ENCODE measurements around the gene KRTAP5-1.
"Not testable (repeated sequence)": the region's sequence is repeated elsewhere in the genome, so short reads cannot be mapped to it uniquely, and the experiment has no call there.

The KRTAP5-1 gene

GRCh38 chr11:1601663-1602062 lies 16.6 kb upstream of the KRTAP5-1 start:
- DNase-seq (ENCODE audit: low read depth), result not testable (repeated sequence)

- no peak for DNase-seq (ENCODE audit: low read depth)
Observed at GRCh38 chr11:1600626-1601025, 15.5 kb upstream of the KRTAP5-1 start.

- DNase-seq (ENCODE audit: low read depth), result no peak
Observed at GRCh38 chr11:1598816-1599215, 13.7 kb upstream of the KRTAP5-1 start.

- DNase-seq (ENCODE audit: low read depth), result not testable (repeated sequence)
Observed at GRCh38 chr11:1598406-1598805, 13.3 kb upstream of the KRTAP5-1 start.

GRCh38 chr11:1597994-1598380 lies 12.9 kb upstream of the KRTAP5-1 start, which contains the start of gene KRTAP5-2:
TSS of gene KRTAP5-2 (minus strand) at chr11:1598294. CDS start at chr11:1598250, 44 bp downstream.
- DNase-seq (ENCODE audit: low read depth), result no peak

GRCh38 chr11:1597331-1597993 lies 12.4 kb upstream of the KRTAP5-1 start:
- DNase-seq (ENCODE audit: low read depth), result no peak

GRCh38 chr11:1596576-1597121 lies 11.6 kb upstream of the KRTAP5-1 start:
- not testable (repeated sequence) for DNase-seq (ENCODE audit: low read depth)

GRCh38 chr11:1595994-1596575 lies 11.0 kb upstream of the KRTAP5-1 start:
- not testable (repeated sequence) for DNase-seq (ENCODE audit: low read depth)

GRCh38 chr11:1592628-1593027 lies 7.5 kb upstream of the KRTAP5-1 start:
- no peak for DNase-seq (ENCODE audit: low read depth)

GRCh38 chr11:1589996-1590395 lies 4.9 kb upstream of the KRTAP5-1 start:
- DNase-seq (ENCODE audit: low read depth), result no peak

- DNase-seq (ENCODE audit: low read depth), result not testable (repeated sequence)
Observed at GRCh38 chr11:1589191-1589963, 4.3 kb upstream of the KRTAP5-1 start.

- no peak for DNase-seq (ENCODE audit: low read depth)
Observed at GRCh38 chr11:1586699-1587098, 1.6 kb upstream of the KRTAP5-1 start.

GRCh38 chr11:1582909-1583308 lies 2.2 kb downstream of the KRTAP5-1 start:
- DNase-seq (ENCODE audit: low read depth), result not testable (repeated sequence)

- DNase-seq (ENCODE audit: low read depth), result no peak
Observed at GRCh38 chr11:1581976-1582375, 3.1 kb downstream of the KRTAP5-1 start.

GRCh38 chr11:1576825-1577224 lies 8.3 kb downstream of the KRTAP5-1 start:
- DNase-seq (ENCODE audit: low read depth), result no peak

GRCh38 chr11:1575756-1576155 lies 9.3 kb downstream of the KRTAP5-1 start:
- not testable (repeated sequence) for DNase-seq (ENCODE audit: low read depth)

GRCh38 chr11:1574933-1575242 lies 10.2 kb downstream of the KRTAP5-1 start:
- no peak for DNase-seq (ENCODE audit: low read depth)

- DNase-seq (ENCODE audit: low read depth), result no peak
Observed at GRCh38 chr11:1574238-1574932, 10.7 kb downstream of the KRTAP5-1 start.

GRCh38 chr11:1573903-1574237 lies 11.2 kb downstream of the KRTAP5-1 start:
- no peak for DNase-seq (ENCODE audit: low read depth)

GRCh38 chr11:1573077-1573902 lies 11.8 kb downstream of the KRTAP5-1 start:
- DNase-seq (ENCODE audit: low read depth), result no peak

Measured in stimulated activated CD8-positive, alpha-beta memory T cell treated with anti-CD3 and anti-CD28 coated beads, Interleukin-12 subunit alpha, Interleukin-12 subunit beta, amount 100 ng/mL, for 4 hours (primary cell).